ENCODE measurements around the gene FAF2. TPM values are rescaled to one million over a fixed set of nuclear protein-coding genes. Genes with fewer than 3 reads are reported as not detected.
A peak's percentile ranks its signal among the peaks of the same experiment; 100 is the strongest.

FAF2 gene
- total RNA-seq, 1 donor = 15.9 TPM

DNA sequence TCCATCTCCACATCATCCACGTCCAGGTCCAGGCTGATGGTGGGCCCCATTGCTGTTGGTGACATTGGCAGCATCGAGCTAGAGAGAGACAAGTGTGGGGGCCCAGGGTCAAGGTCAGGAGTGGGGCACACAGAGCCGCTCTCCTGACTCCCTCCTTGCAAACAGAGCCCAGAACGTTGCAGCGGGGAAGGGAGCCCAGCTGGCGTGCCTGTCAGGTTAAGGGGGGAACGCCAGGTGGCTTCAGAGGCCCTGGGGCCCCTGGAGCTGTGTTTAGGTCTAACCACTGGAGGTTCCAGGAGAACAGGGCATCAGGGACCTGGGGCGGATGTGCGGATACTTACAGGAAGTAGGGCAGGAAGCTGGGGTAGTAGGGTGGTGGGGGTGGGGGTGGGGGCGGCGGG, 81.6 kb downstream of the FAF2 start:
- DNase-seq (ENCODE audit: low read depth in 2 of 3, low spot score in 2 of 3) = peak in 1 of 3 donors; percentile 76

DNA sequence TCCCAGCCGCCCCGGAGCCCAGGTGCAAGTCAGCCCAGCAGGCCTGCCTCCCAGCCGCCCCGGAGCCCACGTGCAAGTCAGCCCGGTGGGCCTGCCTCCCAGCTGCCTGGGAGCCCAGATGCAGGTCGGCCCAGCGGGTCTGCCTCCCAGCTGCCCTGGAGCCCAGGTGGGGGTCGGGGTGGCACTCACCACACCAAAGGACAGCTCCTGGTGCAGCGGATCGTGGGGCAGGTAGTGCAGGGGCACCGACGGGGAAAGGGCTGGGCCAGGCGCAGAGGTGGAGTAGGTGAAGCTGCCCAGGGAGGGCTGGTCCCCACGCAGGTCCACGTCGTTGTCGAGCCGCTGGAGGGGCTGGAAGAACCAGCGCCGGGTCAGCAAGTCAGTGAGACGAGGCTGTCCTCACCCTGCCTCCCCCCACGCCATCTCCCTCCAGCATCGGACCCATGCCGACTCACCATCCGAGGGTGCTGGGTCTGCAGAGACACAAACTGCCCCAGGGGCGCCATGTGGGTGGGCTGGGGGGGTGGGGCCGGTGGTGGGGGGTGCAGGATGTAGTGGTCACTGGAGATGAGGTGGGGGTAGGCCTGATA, 82.3 kb downstream of the FAF2 start:
- DNase-seq (ENCODE audit: low read depth in 2 of 3, low spot score in 2 of 3) = no peak

DNA sequence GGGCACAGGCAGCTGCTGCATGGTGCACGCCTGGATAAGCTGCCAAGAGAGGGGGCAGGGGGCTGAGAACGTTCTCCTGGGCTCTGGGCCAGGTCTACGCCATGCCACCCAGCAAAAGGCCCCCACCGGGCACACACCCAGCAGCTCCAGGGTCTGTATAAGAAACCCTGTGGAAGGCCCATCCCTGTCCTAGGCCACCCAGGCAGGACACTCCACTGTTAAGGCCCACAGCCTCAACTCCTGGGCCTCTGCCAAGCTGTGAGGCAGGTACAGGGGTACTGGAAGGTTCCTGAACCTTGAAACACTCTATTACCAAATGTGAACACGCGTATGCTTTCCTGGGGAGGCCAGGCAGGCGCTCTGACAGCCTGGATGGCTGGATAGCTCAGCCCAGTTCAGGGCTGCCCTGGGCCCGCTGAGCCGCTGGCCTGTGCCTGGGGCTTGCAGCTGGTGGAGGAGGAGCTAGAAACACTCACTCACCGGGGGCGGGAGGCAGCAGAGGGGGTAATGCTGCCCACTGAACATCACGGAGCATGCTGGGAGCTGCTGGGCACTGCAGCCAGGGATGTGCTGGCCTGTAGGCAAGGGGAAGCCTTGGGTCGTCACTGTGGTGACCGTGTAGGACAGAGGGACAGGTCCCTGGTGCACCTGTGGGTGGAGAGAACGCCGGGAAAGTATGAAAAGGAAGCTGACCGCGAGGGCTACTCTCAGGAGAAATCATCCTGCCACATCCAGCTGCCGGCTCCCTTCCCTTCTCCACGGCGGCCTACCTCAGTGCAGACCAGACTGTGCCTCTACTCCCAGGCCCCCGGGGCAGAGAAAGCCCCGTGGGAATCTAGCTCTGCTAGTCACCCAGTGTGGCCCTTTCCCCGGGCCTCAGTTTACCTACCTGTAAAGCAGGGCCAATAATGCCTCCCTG, 83.1 kb downstream of the FAF2 start:
- DNase-seq (ENCODE audit: low read depth in 2 of 3, low spot score in 2 of 3) = no peak

DNA sequence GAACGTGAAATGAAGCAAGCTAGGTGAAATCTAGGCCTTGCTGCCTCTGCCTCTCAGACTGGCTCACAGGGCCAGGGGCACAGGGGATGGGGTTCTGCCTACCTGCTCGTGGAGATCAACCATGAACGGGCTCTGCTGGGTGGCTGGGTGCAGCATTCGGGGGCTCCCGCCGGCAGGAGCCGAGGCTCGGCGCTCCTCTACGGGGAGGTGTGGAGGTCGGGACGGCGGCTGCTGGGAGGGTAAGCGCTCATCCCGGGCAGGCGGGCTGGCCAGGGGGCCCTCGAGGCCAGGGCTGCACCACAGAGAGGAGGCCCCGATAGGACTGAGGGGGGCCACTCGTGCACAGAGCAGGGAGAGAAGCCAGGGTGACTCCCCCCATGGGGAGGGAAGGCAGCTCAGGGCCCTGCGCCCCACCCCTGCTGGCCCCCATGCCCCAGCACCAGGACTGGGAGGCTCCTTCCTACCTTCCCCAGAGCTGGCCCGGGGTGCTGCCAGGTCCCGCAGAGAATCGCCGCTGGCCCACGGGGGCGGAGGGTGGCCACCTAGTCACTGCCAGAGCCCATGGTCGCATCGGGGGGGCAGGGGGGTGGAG, 83.8 kb downstream of the FAF2 start:
- no peak for DNase-seq (ENCODE audit: low read depth in 2 of 3, low spot score in 2 of 3)

DNA sequence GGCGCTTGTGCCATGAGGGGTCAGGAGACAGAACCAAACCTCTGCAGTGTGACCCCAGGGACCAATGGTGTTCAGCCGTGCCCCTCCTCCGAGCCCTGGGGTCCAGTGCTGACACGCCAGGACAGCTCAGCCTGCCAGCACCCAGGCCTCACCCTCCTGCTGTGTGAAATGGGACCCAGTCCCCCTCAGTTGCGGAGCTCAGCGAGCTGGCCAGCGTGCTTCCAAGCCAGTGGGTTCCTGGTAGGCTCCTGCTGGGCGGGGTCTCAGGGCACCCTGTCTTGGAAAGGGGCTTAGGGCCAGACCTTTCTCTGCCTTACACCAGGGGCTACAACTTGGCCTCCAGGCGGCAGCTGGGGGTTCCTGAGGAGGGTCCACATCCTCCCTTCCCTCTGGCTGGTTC, 84.6 kb downstream of the FAF2 start:
- DNase-seq (ENCODE audit: low read depth in 2 of 3, low spot score in 2 of 3) = no peak

DNA sequence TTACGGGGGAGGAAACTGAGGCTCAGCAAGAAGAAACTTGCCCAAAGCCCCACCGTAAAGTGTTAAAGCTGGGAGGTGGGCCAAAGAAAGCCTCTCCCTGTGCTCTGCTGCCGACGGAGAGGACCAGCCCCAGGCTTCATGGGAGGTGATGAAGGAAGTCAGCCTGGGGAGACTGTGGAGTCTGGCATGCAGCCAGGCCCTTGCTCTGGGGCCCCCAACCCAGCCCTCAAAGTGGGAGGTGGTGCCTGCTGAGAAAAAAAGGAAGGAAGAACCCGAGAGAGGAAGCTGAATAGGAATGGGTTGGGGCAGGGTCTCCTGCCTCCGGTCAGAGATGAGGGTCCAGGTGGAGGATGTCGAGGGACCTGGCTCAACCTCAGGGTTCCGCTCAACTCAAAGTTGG, 85.2 kb downstream of the FAF2 start:
- DNase-seq (ENCODE audit: low read depth in 2 of 3, low spot score in 2 of 3) = peak in 2 of 3 donors; percentile 55 to 62

DNA sequence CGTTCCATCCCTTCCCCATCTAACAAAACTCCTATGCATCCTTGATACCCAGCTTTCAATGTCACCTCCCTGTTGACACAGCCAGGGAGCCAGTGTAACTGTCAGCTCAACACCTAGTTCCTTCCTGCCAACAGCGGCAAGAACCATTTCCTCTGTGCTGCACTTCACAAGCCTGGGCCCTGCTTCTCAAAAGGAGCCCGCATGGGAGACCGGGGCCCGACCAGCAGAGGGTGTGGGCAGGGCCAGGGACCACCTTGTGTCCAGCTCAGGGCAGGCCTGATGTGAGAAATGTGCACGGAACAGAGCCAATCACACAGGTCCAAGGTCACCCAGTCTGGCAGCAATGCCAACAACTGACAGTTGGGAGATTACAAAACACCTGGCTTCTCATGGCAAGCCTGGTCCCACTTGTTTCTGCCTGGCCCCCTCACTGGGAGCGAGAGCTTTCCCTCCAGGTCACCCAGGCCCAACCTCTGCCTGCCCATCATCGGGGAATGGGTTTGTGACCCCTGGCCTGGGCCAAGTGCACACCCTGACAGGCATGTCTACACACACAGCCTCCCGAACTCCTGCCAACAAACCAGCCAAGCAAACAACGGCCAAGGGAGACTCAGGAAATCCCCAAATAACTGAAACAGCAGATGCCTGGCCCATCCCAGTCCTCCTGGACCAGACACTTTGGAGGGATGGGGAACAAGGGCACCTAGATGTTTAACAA, 85.9 kb downstream of the FAF2 start:
- DNase-seq (ENCODE audit: low read depth in 2 of 3, low spot score in 2 of 3) = peak in 1 of 3 donors; percentile 54

DNA sequence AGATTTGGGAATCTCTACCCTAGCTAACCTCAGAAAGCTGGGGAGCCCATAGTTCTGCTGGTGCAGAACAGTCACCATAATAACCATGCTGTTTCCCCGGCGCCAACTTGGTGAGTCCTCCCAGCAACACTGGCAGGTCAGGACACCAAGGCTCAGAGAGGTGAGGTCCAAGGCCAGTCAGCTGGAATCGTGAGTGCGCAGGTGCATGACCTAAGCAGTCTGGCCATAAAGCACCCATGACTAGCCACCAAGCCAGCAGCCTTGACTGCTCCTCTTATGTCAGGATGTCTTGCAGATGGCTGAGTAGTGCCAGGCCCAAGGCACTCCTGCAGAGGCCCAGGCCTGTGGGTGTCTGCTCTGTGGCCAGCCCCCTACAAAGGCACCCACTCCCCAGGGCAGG, 86.5 kb downstream of the FAF2 start:
- no peak for DNase-seq (ENCODE audit: low read depth in 2 of 3, low spot score in 2 of 3)

DNA sequence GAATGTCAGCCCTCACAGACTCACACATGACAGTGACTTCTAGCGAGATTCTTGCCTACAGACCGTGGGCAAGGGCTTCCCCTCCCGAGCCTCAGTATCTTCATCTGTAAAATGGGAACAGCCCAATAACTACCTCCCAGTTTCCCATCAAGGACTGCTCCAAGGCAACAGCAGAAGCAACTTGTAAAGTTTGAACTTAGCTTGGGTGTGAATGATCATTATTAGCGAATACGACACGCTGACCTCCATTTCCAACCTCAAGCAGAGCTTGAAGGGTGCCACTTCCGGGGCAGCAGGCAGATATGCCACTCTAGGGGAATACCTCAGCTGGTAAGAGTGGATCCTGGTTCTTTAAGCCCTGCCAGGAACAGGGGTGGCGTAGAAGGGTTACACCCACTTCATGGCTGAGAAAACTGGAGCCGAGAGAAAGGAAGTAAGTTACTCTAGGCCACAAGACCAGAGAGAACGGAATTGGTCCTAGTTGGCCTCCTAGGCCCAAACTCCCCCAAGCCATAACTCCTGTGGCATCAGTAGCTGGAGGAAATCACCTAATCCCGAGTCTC, 87.0 kb downstream of the FAF2 start:
- DNase-seq (ENCODE audit: low read depth in 2 of 3, low spot score in 2 of 3) = no peak

DNA sequence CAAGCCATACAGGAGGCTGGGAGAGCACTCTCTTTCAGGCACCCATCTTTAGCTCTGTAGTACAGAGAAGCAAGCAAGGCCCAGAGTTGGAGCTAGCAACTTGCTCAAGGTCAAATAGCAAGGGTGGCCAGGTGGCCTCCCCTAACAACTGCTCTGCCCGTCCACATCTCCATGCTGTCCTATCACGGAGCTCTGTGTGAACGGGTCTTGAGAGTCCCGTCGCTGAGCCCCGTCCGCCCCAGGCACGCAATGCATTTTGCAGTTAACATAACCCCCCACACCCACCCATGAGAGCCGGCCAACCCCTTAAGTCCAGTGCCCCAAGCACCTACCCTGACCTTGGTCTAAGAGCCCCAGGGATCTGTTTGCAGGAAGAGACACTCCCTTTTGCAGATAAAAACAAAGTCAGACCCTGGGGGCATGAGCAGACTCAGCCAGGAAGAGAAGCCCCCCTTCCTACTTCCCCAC, 87.5 kb downstream of the FAF2 start:
- no peak for DNase-seq (ENCODE audit: low read depth in 2 of 3, low spot score in 2 of 3)

DNA sequence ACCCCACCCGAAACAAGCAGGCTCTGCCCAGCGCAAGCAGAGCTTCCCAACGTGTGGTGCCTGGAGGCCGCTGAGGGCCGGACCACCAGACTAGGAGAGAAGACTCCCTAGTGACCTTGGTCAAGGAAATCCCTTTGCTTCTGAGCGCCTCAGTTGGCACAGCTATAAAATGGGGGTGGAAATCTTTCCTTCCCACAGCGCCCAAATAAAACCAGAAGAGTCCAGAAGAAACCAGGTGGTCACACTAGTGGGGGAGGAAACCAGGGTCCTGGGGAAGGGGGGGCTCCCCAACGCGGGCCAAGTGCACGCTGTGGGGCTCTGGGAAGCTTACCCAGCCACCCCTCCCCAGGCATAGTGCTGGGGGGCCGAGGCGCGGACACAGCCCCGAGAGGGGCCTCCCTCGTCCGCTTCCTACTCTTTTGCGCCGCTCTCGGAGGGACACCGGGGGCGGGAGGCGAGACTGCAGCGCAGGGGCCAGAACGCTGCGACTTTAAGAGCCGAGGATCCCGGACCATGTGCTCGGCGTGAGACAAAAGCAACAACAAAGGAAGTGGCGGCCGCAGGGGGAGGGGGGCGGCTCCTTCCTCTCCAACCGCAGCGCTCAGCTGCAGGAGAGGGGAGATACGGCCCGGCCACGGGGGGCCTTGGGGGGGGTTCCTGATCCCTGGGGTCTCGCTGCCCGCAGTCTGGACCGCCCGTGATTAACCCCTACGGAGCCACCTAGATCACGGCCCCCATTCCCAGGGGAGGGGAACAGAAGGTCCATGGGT, 88.1 kb downstream of the FAF2 start:
- peak; percentile 54 to 95 (median 88) for DNase-seq (ENCODE audit: low read depth in 2 of 3, low spot score in 2 of 3)

DNA sequence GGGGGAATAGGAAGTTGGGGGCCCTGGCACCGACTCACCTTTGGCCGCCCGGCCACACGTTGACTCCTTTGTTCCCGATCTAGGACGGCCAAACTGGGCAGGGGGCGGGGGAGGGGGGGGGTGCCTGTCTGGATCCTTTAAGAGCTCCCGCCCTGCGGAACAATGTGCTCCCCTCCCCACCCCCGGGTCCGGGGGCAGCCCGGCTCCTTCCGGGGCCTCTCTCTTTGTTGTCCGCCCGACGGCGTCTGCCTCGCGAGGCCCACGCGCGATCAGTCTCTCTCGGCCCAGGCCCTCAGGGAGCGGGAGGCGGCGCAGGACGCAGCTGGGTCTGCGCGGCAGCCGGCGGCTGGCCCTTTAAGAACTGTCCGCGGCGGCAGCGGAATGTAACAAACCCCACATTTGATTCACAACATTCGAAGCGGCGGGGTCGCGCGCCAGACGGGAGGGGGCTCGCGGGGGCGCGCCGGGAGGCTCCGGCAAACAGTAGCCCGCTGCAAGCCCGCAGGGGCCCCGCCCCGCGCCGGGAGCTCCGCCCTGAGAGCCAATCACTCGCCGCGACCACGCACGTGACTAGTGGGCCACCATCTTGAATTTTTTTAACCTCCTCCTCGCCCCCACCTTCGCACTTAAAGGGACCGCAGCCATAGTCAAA, 88.8 kb downstream of the FAF2 start, which contains the start of gene RNF44:
TSS of gene RNF44 (minus strand) at position 501 of the 652 bp plus-strand sequence. CDS start 4,930 bp downstream, outside the sequence.
- DNase-seq (ENCODE audit: low read depth in 2 of 3, low spot score in 2 of 3) = peak; percentile 92 to 98 (median 98)

DNA sequence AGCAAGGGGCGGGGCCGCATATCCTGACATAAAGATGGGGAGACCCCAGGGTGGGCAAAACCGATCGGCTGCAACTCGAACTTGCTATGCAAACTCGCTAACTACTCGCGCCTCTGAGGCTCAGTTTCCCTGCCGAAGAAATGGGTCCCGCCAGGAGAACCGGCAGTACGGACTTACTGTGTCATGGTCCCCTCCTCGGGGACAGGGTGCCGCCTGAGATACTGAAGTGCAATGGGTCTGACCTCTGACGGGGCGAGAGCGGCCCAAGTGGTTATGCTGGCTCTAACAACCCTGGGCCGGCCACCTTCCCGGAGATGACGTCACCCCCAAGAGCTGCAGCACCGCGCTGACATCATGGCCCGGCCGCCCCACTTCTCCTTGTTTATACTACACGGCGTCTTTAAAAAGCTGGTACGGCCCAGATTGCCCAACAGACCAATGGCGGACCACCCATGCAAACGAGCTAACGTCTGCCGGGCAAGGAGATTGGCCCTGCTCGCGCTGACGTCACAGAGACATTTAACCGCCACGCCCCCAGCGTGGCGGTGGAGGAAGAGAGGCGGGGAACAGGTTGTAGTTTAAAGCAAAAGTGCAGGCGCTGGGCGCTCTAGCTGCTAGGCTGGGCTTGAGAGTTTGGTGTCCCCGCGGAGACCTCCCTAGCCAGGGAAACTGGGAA, 89.5 kb downstream of the FAF2 start:
- DNase-seq (ENCODE audit: low read depth in 2 of 3, low spot score in 2 of 3) = peak; percentile 95 to 100 (median 99)

DNA sequence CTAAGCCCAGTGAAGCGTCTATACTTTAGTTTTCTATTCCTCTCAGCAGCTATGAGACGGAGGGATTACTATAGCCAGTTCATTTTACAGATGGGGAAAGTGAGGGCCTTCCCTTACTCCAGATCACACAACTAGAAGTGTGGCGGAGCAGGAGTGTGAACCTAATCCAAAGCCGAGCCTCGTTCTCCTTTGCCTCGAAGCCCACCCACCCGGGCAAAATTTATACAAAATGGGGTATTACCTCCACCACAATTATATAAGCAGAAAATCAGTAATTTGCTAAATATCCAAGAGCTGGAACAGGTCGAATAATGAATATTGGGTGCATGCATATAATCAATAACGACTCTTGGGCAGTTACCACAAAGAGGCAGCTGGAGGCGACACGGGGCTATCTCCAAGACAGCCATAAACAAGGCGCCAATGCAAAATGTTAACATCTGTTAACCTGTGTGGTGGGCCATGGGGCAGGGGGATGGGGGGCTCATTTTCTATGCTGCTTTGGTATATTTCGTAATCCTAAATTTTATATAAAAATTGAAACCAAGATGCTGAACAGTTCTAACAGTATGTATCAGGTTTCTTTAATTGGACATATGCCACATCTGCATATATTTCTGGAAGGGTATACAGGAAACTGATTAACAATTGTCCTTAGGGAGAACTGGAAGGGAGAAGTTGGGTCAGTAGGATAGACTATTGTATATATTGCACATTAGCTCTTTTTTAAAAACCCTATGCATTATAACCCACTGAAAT, 90.2 kb downstream of the FAF2 start:
- DNase-seq (ENCODE audit: low read depth in 2 of 3, low spot score in 2 of 3) = no peak

DNA sequence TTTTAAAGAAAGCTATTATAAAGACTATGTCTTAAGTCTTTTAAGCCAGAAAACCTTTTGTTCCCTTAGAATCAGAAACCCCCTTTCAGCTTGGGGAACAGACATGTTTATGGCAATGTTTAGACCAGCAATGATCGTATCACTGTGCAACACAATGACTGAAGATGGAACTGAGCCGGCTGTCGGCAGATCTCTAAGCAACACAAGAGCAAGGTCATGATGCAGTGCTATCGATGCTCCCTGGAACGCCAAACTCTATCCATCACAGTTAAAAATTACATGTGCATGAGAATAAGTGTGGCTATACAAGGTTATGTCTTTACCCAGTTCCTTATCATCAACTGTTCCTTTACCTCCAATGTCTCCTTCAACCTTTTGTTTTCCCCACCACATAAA, 90.8 kb downstream of the FAF2 start:
- DNase-seq (ENCODE audit: low read depth in 2 of 3, low spot score in 2 of 3) = no peak

DNA sequence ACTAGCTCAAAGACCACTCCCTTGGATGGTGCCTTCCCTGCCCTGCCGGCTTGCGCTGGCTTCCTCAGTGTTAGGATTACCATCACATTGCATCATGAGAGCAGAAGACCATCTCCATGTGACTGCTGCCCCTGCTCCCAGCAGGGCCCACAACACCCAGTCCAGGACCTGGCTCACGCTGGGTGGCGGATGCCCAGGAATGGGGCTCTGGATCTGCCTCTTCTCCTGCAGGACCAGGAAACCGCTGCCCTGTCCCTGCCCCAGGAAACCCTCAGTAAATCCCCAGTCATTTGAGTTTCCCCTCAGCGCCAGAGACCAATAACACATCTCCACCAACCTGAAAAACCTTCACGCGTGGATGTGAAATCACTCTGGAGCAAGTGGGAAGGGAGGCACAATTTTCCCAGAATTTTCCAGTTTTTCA, 92.3 kb downstream of the FAF2 start:
- no peak for DNase-seq (ENCODE audit: low read depth in 2 of 3, low spot score in 2 of 3)

DNA sequence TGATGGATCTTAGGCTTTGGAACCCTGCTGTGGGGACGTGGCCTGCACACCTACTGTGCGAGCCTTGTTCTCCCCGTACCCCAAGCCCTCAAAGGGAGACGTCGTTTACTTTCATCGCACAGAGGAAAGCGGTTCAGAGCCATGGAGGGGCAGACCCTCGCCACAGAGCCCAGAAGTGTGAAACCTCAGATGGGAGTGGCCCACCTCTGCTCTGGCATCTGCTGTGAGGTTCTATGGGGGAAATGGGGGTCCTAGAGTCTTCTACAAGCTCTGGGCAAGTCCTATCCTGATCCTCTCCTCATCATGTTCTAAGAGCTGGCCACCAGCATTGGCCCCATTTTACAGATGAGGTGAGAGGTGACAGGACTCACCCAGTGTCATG, 92.8 kb downstream of the FAF2 start:
- DNase-seq (ENCODE audit: low read depth in 2 of 3, low spot score in 2 of 3) = no peak

Data from hematopoietic multipotent progenitor cell (in vitro differentiated cells).